ENCODE data around the gene CACNA1A. TPM values are rescaled to one million over a fixed set of nuclear protein-coding genes. Genes with fewer than 3 reads are reported as not detected.

The CACNA1A gene
- total RNA-seq, 1 donor from 2014 or later = 7.7 TPM

- Histone ChIP-seq H3K27me3 (no peaks in the 10 kb centered on the region), H3K36me3 (no peaks in the 10 kb centered on the region), H3K9me3 (no peaks in the 10 kb centered on the region), H3K27ac (no peak overlapping the region), H3K4me1 (no peaks in the 10 kb centered on the region), H3K4me3 (no peak overlapping the region)
- intact Hi-C loops (cut with DNase I) = no loop called here
- TF ChIP-seq CTCF (IDR thresholded peaks at IDR 0.05) = no peak
- DNase-seq (ENCODE audit: low spot score in 2 of 2) = no peak
These were observed 290.5 kb downstream of the CACNA1A start for GRCh38 chr19:13215572-13216380.

GRCh38 chr19:13214036-13214730 is 292.1 kb downstream of the CACNA1A start:
- Histone ChIP-seq H3K36me3 (no peaks in the 10 kb centered on the region), H3K4me3 (no peak overlapping the region), H3K27ac (no peak overlapping the region), H3K27me3 (no peaks in the 10 kb centered on the region), H3K4me1 (no peaks in the 10 kb centered on the region), H3K9me3 (no peaks in the 10 kb centered on the region)
- intact Hi-C loops (cut with DNase I) = no loop called here
- no peak for DNase-seq (ENCODE audit: low spot score in 2 of 2)
- no peak for TF ChIP-seq CTCF (IDR thresholded peaks at IDR 0.05)

GRCh38 chr19:13212759-13213330 is 293.4 kb downstream of the CACNA1A start:
- intact Hi-C loops (cut with DNase I) = no loop called here
- peaks cover 3 to 6% of the 10 kb centered on the region in 2 donors for H3K4me1 ChIP-seq
- peak; percentile 22 to 43 (median 27) for TF ChIP-seq CTCF (IDR thresholded peaks at IDR 0.05)
- peak in 1 of 2 donors; percentile 71 for DNase-seq (ENCODE audit: low spot score in 2 of 2)
- H3K4me3 ChIP-seq = no peak overlapping the region
- no peaks in the 10 kb centered on the region for H3K36me3 ChIP-seq
- no peaks in the 10 kb centered on the region for H3K9me3 ChIP-seq
- H3K27ac ChIP-seq = no peak overlapping the region
- no peaks in the 10 kb centered on the region for H3K27me3 ChIP-seq

- intact Hi-C loops (cut with DNase I) = no loop called here
- Histone ChIP-seq H3K4me1 (peaks cover 3 to 9% of the 10 kb centered on the region in 2 donors), H3K9me3 (no peaks in the 10 kb centered on the region), H3K36me3 (no peaks in the 10 kb centered on the region), H3K27ac (no peak overlapping the region), H3K4me3 (no peak overlapping the region), H3K27me3 (no peaks in the 10 kb centered on the region)
- no peak for TF ChIP-seq CTCF (IDR thresholded peaks at IDR 0.05)
- DNase-seq (ENCODE audit: low spot score in 2 of 2) = no peak
These were observed 294.6 kb downstream of the CACNA1A start for GRCh38 chr19:13211426-13212308.

GRCh38 chr19:13210941-13211340 is 295.3 kb downstream of the CACNA1A start:
- DNase-seq (ENCODE audit: low spot score in 2 of 2) = no peak
- Histone ChIP-seq H3K36me3 (no peaks in the 10 kb centered on the region), H3K4me1 (peaks cover 3 to 9% of the 10 kb centered on the region in 2 donors), H3K27ac (no peak overlapping the region), H3K27me3 (no peaks in the 10 kb centered on the region), H3K4me3 (no peak overlapping the region), H3K9me3 (no peaks in the 10 kb centered on the region)
- intact Hi-C loops (cut with DNase I) = no loop called here
- no peak for TF ChIP-seq CTCF (IDR thresholded peaks at IDR 0.05)

Data from ascending aorta (tissue), 2 donors.